ENCODE measurements around the gene SHB.
"Not testable (repeated sequence)": the region's sequence is repeated elsewhere in the genome, so short reads cannot be mapped to it uniquely, and the experiment has no call there.

The SHB gene

DNA sequence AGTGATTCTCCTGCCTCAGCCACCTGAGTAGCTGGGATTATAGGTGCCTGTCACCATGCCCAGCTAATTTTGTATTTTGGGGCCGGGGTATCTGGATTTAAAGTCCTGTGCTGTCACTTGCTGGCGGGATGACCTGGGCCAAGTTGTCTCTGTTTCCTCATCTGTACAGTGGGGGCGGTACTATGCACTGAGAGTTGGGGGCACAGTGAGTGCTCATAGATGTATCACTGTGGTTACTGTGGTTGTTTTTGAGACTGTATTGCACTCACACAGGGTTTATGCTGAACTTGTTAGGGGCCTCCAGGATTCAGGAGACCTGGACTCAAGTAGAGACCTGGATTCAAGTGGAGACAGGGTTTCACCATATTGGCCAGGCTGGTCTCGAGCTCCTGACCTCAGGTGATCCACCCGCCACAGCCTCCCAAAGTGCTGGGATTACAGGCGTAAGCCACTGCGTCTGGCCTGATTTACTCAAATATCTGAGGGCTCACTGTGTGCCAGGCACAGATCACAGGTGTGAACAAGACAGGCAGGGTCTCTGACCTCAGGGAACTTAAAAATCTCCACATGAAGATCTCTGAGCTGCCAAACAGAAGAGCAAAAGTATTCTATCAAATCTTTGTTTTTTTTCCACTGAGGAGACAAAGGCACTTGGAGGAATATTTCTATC is 103.2 kb downstream of the SHB start:
- H3K27me3 ChIP-seq (ENCODE audit: control insufficient read depth, insufficient read depth, low read length); H3K4me3 ChIP-seq (ENCODE audit: low read length); H3K9ac ChIP-seq (ENCODE audit: low read depth, low read length); H3K36me3 ChIP-seq (ENCODE audit: insufficient read depth, low read length); H3K9me3 ChIP-seq (replicated peaks; ENCODE audit: low read length); H3K4me2 ChIP-seq (ENCODE audit: low read length): not testable (repeated sequence)
- peaks cover 45% of the 10 kb centered on the region for H3K4me1 ChIP-seq (ENCODE audit: control insufficient read depth, insufficient read depth, low read length)

DNA sequence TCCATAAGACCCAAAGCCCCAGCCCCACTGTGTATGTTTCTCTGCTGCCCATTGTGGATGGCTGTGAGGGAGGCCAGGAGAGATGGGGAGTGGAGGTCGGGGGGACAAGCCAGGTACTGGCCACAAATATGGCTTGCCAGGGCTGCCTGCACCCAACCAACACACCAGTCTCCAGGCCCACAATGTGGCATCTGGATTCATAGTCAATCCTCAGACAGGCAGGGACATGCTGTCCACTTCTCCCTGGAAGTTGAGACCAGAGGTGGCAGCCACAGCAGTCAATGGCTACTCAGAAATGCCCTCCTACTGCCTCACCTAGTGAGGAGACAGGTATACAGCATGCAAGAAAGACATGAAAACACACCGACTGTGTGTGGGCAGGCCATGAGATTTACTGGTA is 103.9 kb downstream of the SHB start:
- peaks cover 6% of the 10 kb centered on the region for H3K36me3 ChIP-seq (ENCODE audit: insufficient read depth, low read length)
- no peaks in the 10 kb centered on the region for H3K9me3 ChIP-seq (replicated peaks; ENCODE audit: low read length)
- H3K4me1 ChIP-seq (ENCODE audit: control insufficient read depth, insufficient read depth, low read length): peaks cover 45% of the 10 kb centered on the region
- peak overlapping the region; percentile 16 for H3K4me2 ChIP-seq (ENCODE audit: low read length)
- no peaks in the 10 kb centered on the region for H3K27me3 ChIP-seq (ENCODE audit: control insufficient read depth, insufficient read depth, low read length)
- no peak overlapping the region for H3K4me3 ChIP-seq (ENCODE audit: low read length)
- H3K9ac ChIP-seq (ENCODE audit: low read depth, low read length): peak overlapping the region; percentile 5

DNA sequence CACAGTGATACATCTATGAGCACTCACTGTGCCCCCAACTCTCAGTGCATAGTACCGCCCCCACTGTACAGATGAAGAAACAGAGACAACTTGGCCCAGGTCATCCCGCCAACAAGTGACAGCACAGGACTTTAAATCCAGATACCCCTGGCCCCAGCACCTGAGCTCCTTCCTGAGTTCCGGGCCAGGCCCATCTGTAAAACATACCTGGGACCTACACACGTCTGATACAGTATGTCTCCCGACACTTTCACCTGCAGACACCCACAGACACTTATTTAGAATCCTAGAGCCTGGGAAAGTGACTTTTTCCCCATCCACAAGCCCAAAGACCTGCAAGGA is 104.3 kb downstream of the SHB start:
- Histone ChIP-seq H3K36me3 (ENCODE audit: insufficient read depth, low read length) (peaks cover 6% of the 10 kb centered on the region), H3K4me2 (ENCODE audit: low read length) (peak overlapping the region; percentile 16), H3K4me3 (ENCODE audit: low read length) (no peak overlapping the region), H3K9me3 (replicated peaks; ENCODE audit: low read length) (no peaks in the 10 kb centered on the region), H3K27me3 (ENCODE audit: control insufficient read depth, insufficient read depth, low read length) (no peaks in the 10 kb centered on the region), H3K9ac (ENCODE audit: low read depth, low read length) (peak overlapping the region; percentile 5), H3K4me1 (ENCODE audit: control insufficient read depth, insufficient read depth, low read length) (peaks cover 45% of the 10 kb centered on the region)

DNA sequence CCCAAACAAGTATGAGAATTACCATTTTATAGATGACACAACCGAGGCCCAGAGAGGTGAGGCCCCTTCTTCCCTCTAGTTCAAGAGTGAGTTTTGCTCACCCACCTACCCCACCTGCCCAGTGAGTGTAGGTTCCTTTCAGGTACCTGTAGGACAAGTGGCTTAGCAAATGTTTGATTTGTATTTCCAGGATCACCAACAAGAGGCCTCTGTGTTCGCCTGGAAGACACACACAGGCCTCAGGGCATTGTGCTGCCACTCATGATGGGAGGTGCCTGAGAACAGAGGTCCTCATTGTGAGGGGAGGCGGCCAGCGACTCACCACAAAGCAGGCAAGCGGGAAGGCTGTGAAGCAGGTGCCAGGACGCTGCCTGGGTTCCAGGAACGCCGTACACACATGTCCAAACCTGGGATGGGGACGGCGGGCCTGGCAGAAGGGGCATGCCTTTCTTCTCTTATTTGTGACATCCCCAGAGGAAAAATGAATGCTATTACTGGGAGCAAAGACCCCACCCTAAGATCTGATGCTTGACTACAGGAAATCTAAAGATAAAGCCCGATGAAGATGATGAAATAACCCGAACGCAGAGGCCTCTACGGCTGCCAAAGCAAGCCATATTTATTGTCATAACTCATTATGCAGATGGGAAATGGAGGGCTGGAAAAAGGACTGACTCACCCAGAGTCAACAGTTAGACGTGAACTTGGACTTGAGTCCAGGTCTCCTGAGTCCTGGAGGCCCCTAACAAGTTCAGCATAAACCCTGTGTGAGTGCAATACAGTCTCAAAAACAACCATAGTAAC is 104.9 kb downstream of the SHB start:
- Histone ChIP-seq H3K9me3 (replicated peaks; ENCODE audit: low read length) (no peaks in the 10 kb centered on the region), H3K4me3 (ENCODE audit: low read length) (peak overlapping the region; percentile 24), H3K4me2 (ENCODE audit: low read length) (peak overlapping the region; percentile 55), H3K9ac (ENCODE audit: low read depth, low read length) (peak overlapping the region; percentile 28), H3K4me1 (ENCODE audit: control insufficient read depth, insufficient read depth, low read length) (peaks cover 41% of the 10 kb centered on the region), H3K27me3 (ENCODE audit: control insufficient read depth, insufficient read depth, low read length) (no peaks in the 10 kb centered on the region), H3K36me3 (ENCODE audit: insufficient read depth, low read length) (peaks cover 3% of the 10 kb centered on the region)

DNA sequence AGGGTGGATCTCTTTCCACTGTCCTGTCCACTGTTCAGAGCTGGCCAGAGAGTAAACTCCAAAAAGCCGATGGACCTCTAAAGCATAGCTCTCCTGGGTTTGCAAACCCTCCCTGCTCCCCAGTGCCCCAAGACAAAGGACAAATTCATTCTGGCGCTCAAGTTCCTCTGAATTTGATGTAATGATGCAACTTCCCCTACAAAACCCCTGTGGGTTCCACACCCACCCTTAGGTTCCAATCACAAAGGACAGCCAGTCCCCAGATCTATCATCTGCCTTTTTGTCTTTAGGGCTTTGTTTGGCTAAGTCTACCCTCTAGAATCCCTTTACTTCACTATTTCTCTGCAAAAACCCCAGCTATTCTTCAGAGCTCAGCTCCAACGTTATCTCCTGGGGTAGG is 107.7 kb downstream of the SHB start:
- H3K9ac ChIP-seq (ENCODE audit: low read depth, low read length): no peak overlapping the region
- peaks cover 23% of the 10 kb centered on the region for H3K4me1 ChIP-seq (ENCODE audit: control insufficient read depth, insufficient read depth, low read length)
- H3K36me3 ChIP-seq (ENCODE audit: insufficient read depth, low read length): peaks cover 3% of the 10 kb centered on the region
- H3K4me2 ChIP-seq (ENCODE audit: low read length): no peak overlapping the region
- no peaks in the 10 kb centered on the region for H3K27me3 ChIP-seq (ENCODE audit: control insufficient read depth, insufficient read depth, low read length)
- no peaks in the 10 kb centered on the region for H3K9me3 ChIP-seq (replicated peaks; ENCODE audit: low read length)
- no peak overlapping the region for H3K4me3 ChIP-seq (ENCODE audit: low read length)

DNA sequence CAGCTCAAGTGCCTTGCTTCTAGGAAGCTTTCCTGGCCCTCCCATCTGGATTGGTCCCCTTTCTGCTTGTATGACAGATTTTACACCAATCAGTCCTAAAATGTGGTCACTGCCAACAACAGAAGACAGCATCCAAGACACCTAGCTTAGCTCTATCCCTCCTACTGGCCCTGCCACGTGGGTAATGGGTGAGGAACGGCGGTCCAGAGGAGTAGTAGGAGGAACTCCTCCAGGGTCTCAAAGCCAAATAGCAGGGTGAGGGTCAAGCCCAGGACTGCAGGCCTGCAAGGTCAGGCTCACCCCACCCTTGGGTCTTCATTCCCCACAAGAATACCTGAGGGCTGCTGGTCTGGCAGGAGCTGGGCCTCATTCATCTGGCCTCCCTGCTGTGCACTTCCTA is 108.4 kb downstream of the SHB start:
- Histone ChIP-seq H3K27me3 (ENCODE audit: control insufficient read depth, insufficient read depth, low read length) (no peaks in the 10 kb centered on the region), H3K9ac (ENCODE audit: low read depth, low read length) (no peak overlapping the region), H3K4me2 (ENCODE audit: low read length) (no peak overlapping the region), H3K36me3 (ENCODE audit: insufficient read depth, low read length) (peaks cover 7% of the 10 kb centered on the region), H3K9me3 (replicated peaks; ENCODE audit: low read length) (no peaks in the 10 kb centered on the region), H3K4me3 (ENCODE audit: low read length) (no peak overlapping the region), H3K4me1 (ENCODE audit: control insufficient read depth, insufficient read depth, low read length) (peaks cover 21% of the 10 kb centered on the region)

DNA sequence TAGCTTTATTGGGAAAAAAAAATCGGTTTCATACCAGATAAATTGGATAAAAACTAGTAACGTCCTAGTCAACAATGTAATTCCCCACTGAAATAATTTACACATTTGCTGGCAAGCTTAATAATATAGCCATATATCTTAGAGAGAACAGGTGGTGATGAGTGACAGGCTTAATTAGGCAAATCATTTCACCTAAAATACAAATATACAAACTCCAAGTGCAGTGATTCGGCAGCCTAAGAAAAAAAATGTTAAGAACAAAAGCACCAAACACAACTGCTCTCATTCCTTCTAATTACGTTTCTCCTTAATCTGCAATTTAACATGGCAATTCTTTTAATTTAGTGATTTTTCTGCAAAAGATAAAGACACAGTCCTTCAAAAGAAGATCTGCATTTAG is 109.1 kb downstream of the SHB start:
- no peak overlapping the region for H3K9ac ChIP-seq (ENCODE audit: low read depth, low read length)
- H3K27me3 ChIP-seq (ENCODE audit: control insufficient read depth, insufficient read depth, low read length): no peaks in the 10 kb centered on the region
- H3K4me3 ChIP-seq (ENCODE audit: low read length): no peak overlapping the region
- H3K4me1 ChIP-seq (ENCODE audit: control insufficient read depth, insufficient read depth, low read length): peaks cover 17% of the 10 kb centered on the region
- peaks cover 11% of the 10 kb centered on the region for H3K36me3 ChIP-seq (ENCODE audit: insufficient read depth, low read length)
- no peak overlapping the region for H3K4me2 ChIP-seq (ENCODE audit: low read length)
- no peaks in the 10 kb centered on the region for H3K9me3 ChIP-seq (replicated peaks; ENCODE audit: low read length)

DNA sequence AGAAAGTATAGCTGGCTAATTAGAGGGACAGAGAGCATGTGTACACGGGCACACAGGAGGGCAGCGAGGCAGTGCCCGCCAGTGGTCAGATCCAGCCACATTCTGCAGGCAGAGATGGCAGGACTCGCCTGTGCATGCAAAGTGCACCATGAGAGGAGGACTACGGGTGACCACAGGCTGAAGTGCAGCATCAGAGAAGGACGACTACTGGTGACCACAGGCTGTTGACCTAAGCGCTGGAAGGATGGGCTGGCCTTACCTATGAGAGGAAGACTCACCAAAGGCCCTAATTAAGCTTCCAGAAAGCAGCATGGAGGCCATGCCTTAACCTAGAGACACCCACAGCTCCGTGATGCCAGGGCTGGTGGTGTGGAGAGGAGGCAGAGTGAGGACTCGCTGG is 110.9 kb downstream of the SHB start:
- H3K27me3 ChIP-seq (ENCODE audit: control insufficient read depth, insufficient read depth, low read length): no peaks in the 10 kb centered on the region
- H3K9me3 ChIP-seq (replicated peaks; ENCODE audit: low read length): no peaks in the 10 kb centered on the region
- H3K4me3 ChIP-seq (ENCODE audit: low read length): no peak overlapping the region
- no peak overlapping the region for H3K4me2 ChIP-seq (ENCODE audit: low read length)
- no peak overlapping the region for H3K9ac ChIP-seq (ENCODE audit: low read depth, low read length)
- peaks cover 15% of the 10 kb centered on the region for H3K36me3 ChIP-seq (ENCODE audit: insufficient read depth, low read length)
- peaks cover 21% of the 10 kb centered on the region for H3K4me1 ChIP-seq (ENCODE audit: control insufficient read depth, insufficient read depth, low read length)

DNA sequence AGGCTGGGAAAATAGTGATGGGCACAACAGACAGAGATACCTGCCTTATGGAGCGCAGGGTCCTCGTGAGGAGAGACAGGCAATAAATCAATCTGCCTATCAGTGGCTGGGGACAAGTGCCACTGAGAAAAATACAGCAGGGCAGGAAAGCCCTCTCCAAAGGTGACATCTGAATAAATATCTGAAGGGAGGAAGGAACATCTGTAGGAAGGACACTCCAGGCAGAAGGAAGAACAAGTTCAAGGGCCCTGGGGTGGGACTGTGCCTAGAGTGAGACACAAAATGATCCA is 111.4 kb downstream of the SHB start:
- no peak overlapping the region for H3K4me3 ChIP-seq (ENCODE audit: low read length)
- H3K27me3 ChIP-seq (ENCODE audit: control insufficient read depth, insufficient read depth, low read length): no peaks in the 10 kb centered on the region
- peaks cover 13% of the 10 kb centered on the region for H3K36me3 ChIP-seq (ENCODE audit: insufficient read depth, low read length)
- H3K4me2 ChIP-seq (ENCODE audit: low read length): no peak overlapping the region
- no peaks in the 10 kb centered on the region for H3K9me3 ChIP-seq (replicated peaks; ENCODE audit: low read length)
- H3K9ac ChIP-seq (ENCODE audit: low read depth, low read length): no peak overlapping the region
- H3K4me1 ChIP-seq (ENCODE audit: control insufficient read depth, insufficient read depth, low read length): peaks cover 26% of the 10 kb centered on the region

DNA sequence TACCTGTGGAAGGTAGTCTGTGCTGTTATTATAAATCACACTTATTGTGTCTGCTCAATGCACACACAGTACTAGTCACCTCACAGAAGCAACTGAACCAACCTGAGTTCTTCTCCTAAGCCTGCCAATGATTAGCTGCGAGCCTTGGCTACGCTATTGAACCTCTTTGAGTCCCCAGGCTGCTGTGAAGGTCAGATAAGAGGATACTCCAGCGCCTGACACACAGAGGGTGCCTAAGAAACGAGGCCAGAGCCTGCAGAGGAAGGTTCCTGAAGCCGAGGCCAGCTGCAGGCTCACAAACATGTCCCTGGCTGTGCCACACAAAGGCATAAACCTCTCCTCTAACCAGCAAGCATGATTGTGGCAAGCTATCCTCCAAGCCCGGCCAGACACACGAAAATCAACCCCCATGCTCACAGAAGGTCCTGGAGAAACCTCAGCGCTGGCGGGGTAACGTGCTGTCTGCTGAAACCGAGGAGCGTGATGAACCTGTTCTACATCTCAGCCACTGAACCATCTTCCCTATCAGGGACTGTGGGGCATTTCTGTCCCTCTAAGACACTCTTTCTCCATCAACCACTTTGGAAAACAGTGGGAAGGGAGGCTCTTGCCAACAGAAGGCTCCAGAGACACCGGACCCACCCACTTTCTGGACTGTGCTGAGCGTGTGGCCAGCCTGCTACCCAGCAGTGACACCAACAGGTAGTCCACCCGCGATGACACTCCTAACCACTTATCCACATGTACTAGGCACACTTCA is 111.9 kb downstream of the SHB start:
- H3K9me3 ChIP-seq (replicated peaks; ENCODE audit: low read length): no peaks in the 10 kb centered on the region
- H3K4me3 ChIP-seq (ENCODE audit: low read length): no peak overlapping the region
- H3K9ac ChIP-seq (ENCODE audit: low read depth, low read length): no peak overlapping the region
- H3K4me2 ChIP-seq (ENCODE audit: low read length): no peak overlapping the region
- H3K36me3 ChIP-seq (ENCODE audit: insufficient read depth, low read length): peaks cover 19% of the 10 kb centered on the region
- peaks cover 32% of the 10 kb centered on the region for H3K4me1 ChIP-seq (ENCODE audit: control insufficient read depth, insufficient read depth, low read length)
- no peaks in the 10 kb centered on the region for H3K27me3 ChIP-seq (ENCODE audit: control insufficient read depth, insufficient read depth, low read length)

DNA sequence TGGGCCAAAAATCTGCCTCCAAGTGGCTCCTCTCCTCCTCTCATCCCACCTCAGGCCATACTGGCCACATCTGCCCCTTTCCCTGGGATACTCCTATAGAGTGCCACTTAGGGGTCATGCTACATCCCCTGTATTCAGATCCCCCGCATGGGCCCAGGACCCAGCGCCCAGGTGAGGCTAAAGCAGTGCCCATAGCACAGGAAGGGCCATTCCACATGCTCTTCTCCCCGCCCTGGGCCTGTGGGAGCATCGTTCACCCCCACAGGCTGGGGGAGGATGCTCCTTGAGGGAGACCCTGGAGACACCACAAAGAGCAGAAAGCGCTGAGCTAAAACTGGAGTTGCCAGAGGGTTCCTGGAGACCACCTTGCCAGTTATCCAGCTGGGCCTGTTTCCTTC is 112.6 kb downstream of the SHB start:
- Histone ChIP-seq H3K4me1 (ENCODE audit: control insufficient read depth, insufficient read depth, low read length) (peaks cover 33% of the 10 kb centered on the region), H3K36me3 (ENCODE audit: insufficient read depth, low read length) (peaks cover 24% of the 10 kb centered on the region), H3K4me2 (ENCODE audit: low read length) (no peak overlapping the region), H3K9ac (ENCODE audit: low read depth, low read length) (no peak overlapping the region), H3K4me3 (ENCODE audit: low read length) (no peak overlapping the region), H3K27me3 (ENCODE audit: control insufficient read depth, insufficient read depth, low read length) (no peaks in the 10 kb centered on the region), H3K9me3 (replicated peaks; ENCODE audit: low read length) (no peaks in the 10 kb centered on the region)

All from skeletal muscle satellite cell (primary cell).